Bronchial epithelial cell (primary cell): Measurements from ENCODE around the gene BCKDK. TPM values are rescaled to one million over a fixed set of nuclear protein-coding genes. Genes with fewer than 3 reads are reported as not detected.

Experiments
- DNase-seq: peaks from one replicate; pipeline ENCODE4 v3.0.0-alpha.2; 2010; ENCODE audit warnings: low read depth
- FAIRE-seq: peaks from 2 replicates; lab custom pipeline; 2011; peaks lifted over from hg19 to GRCh38; lab: Jason Lieb, UNC
- H3K27me3 ChIP-seq: 2 replicates; pipeline ENCODE4 v1.5.1; 2011; ENCODE audit warnings: low read length; ENCODE audit not compliant: control insufficient read depth, insufficient read depth
- H3K36me3 ChIP-seq: 2 replicates; pipeline ENCODE4 v1.5.1; 2011; ENCODE audit warnings: low read length; ENCODE audit not compliant: control insufficient read depth, insufficient read depth
- H3K4me3 ChIP-seq: 2 replicates; pipeline ENCODE4 v1.5.1; 2011; ENCODE audit warnings: mild to moderate bottlenecking, low read depth, low read length, control low read depth
- CTCF ChIP-seq: IDR thresholded peaks from 2 replicates; pipeline ENCODE4 v1.5.1; 2011; ENCODE audit warnings: mild to moderate bottlenecking, moderate library complexity, low read length, control low read depth, inconsistent platforms; ENCODE audit not compliant: insufficient read depth, severe bottlenecking
- total RNA-seq: library from RNA; depleted of rRNA; stranded (reverse); fragments of >200 nt; gene quantifications from 2 replicates; pipeline ENCODE4 v1.2.1, GENCODE V29; 2014

Gene BCKDK
- total RNA-seq, 1 donor from 2014 or later: 7.9 TPM

- H3K4me3 ChIP-seq: no peak overlapping the region
- no peaks in the 10 kb centered on the region for H3K27me3 ChIP-seq
- peaks cover 16% of the 10 kb centered on the region for H3K36me3 ChIP-seq
- TF ChIP-seq CTCF: no peak
- DNase-seq (no peak), FAIRE-seq (no peak)
These were observed 5.2 kb downstream of the BCKDK start for GRCh38 chr16:31113121-31114120.

- TF ChIP-seq CTCF: no peak
- H3K36me3 ChIP-seq: peaks cover 13% of the 10 kb centered on the region
- H3K27me3 ChIP-seq: no peaks in the 10 kb centered on the region
- FAIRE-seq (no peak), DNase-seq (no peak)
- H3K4me3 ChIP-seq: no peak overlapping the region
These were observed 6.3 kb downstream of the BCKDK start for GRCh38 chr16:31114468-31114867.

GRCh38 chr16:31117384-31118222 is 9.4 kb downstream of the BCKDK start, which contains the start of gene KAT8:
TSS of gene KAT8 (plus strand) at chr16:31117664. CDS start at chr16:31117682, 18 bp downstream.
- FAIRE-seq: no peak
- Histone ChIP-seq H3K36me3 (peaks cover 10% of the 10 kb centered on the region), H3K4me3 (peak within 1 kb of the TSS; percentile 56), H3K27me3 (no peaks in the 10 kb centered on the region)
- peak; percentile 97 for DNase-seq
- TF ChIP-seq CTCF: no peak

- peak overlapping the region; percentile 56 for H3K4me3 ChIP-seq
- peak; percentile 100 for DNase-seq
- no peak for TF ChIP-seq CTCF
- peaks cover 10% of the 10 kb centered on the region for H3K36me3 ChIP-seq
- H3K27me3 ChIP-seq: no peaks in the 10 kb centered on the region
- FAIRE-seq: peak; percentile 52
These were observed 10.3 kb downstream of the BCKDK start for GRCh38 chr16:31118223-31119155.

- Histone ChIP-seq H3K4me3 (no peak overlapping the region), H3K36me3 (peaks cover 10% of the 10 kb centered on the region), H3K27me3 (no peaks in the 10 kb centered on the region)
- TF ChIP-seq CTCF: no peak
- no peak for DNase-seq
- FAIRE-seq: no peak
These were observed 11.9 kb downstream of the BCKDK start for GRCh38 chr16:31120129-31120528.
